ENCODE results near the gene PHF19.
A peak's percentile ranks its signal among the peaks of the same experiment; 100 is the strongest.

Gene PHF19

DNA sequence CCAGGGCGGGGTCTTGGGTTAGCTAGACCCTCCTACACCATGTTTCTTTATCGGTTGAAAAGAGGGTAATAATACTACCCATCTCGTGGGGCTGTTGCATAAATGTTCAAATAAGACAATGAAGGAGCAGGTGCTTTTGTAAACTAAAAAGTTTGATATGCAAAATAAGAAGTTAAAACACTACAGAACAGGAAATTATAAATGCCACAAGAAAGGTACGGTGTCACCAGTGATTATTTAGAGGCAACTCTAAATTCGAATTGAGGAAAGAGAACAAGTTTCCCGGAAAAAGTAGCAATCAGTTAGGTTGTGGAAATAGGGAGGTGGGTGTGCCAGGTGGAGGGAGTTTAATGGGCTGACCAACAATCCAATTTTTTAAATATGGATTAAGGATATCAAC is 2.5 kb upstream of the PHF19 start:
- Histone ChIP-seq H3K36me3 (ENCODE audit: insufficient read depth, low read length) (no peaks in the 10 kb centered on the region), H3K9me3 (ENCODE audit: low read depth, low read length) (no peaks in the 10 kb centered on the region), H3K27ac (no peak overlapping the region), H3K9ac (ENCODE audit: insufficient read length) (no peak overlapping the region), H3K4me3 (no peak overlapping the region)
- DNase-seq (ENCODE audit: low read depth, low spot score): no peak
- TF ChIP-seq POLR2AphosphoS5 (IDR thresholded peaks at IDR 0.05; ENCODE audit: borderline replicate concordance, low read depth, low read length): no peak
- TF ChIP-seq EZH2 (IDR thresholded peaks at IDR 0.05): no peak
- TF ChIP-seq FOXP2 (optimal IDR thresholded peaks at IDR 0.05; ENCODE audit: control extremely low read depth, extremely low read length, insufficient read depth): no peak

DNA sequence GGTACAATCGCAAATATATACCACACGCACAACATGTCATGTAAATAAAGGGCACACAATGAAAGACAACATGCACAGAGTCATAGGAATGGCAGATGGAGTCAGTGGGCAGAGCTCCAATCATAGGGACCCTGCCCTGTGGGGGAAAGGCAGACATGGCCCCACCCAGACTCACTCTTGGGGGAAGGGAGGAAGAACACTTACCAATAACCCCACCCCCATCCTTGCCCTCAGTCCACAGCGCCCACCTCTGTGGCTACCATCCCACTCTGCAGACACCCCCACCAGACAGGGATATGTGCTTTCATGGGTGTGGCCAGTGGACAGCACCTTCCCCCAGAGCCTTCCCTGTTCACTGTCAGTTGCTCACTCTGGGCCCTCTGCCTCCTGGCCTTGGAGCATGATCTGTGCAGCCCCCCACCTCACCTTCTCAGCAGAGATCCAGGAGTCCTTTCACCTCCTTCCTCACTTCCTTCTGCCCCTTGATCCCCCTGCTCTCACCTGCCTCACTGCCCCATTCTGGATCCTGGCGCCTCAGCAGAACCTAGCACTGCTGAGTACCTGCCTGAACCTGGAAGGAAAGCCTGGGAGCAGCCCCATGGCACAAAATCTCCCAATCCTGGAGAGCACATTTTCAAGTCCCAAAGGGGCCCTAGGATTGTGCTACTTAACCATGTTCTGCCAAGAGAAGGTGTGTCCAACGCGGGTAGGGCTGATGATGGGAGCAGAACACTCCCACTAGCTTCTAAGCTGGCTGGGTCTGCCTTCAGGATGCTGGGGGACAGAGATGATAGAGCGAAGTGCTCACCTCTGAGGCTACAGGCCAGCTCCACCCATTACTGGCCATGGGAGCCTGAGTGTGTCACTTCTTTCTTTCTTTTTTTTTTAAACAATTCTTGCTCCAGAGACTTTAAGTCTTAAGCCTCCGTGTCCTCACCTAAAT is 1.5 kb upstream of the PHF19 start:
- Histone ChIP-seq H3K9me3 (ENCODE audit: low read depth, low read length) (no peaks in the 10 kb centered on the region), H3K4me3 (peak overlapping the region; percentile 77), H3K36me3 (ENCODE audit: insufficient read depth, low read length) (peaks cover 6% of the 10 kb centered on the region; the same call in 1 of the 2 replicates), H3K9ac (ENCODE audit: insufficient read length) (no peak overlapping the region), H3K27ac (no peak overlapping the region)
- TF ChIP-seq FOXP2 (optimal IDR thresholded peaks at IDR 0.05; ENCODE audit: control extremely low read depth, extremely low read length, insufficient read depth) (no peak), EZH2 (IDR thresholded peaks at IDR 0.05) (no peak), POLR2AphosphoS5 (IDR thresholded peaks at IDR 0.05; ENCODE audit: borderline replicate concordance, low read depth, low read length) (no peak)
- no peak for DNase-seq (ENCODE audit: low read depth, low spot score)

DNA sequence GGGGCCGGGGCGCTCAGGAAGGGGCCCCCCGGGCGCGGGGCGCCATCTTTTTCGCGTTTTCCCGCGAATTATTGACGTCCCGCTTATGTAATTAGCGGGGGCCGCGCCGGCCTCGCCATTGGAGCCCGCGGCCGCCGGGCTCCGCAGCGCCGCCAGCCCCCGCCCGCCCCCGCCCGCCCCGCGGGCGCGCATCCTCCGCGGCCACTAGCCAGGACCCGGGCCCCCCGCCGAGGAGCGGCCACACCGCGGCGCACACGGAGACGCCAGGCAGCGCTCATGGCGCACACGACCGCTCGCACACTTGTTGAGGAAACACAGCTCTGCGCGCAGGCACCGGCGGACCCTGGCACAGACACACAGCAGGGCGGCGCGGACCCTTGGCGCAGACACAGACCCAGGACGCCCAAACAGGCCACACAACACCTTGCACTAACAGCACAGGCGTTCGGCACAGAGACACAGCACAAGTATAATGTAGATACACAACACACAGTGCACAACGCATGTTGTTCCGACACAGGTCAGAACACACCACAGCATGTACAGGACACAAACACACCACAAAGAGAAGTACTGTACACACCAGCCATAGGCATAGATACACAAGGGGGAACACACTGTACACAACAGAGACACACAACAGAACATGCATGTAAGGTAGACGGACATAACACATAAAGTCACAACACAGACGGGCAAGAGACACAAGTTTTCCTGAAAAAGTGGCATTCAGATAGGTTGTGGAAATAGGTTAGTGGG is 467 bp upstream of the PHF19 start:
- Histone ChIP-seq H3K9me3 (ENCODE audit: low read depth, low read length) (no peaks in the 10 kb centered on the region), H3K27ac (no peak overlapping the region), H3K9ac (ENCODE audit: insufficient read length) (peak overlapping the region; percentile 79), H3K4me3 (peak overlapping the region; percentile 77), H3K36me3 (ENCODE audit: insufficient read depth, low read length) (peaks cover 9% of the 10 kb centered on the region; the same call in 1 of the 2 replicates)
- TF ChIP-seq EZH2 (IDR thresholded peaks at IDR 0.05): no peak
- DNase-seq (ENCODE audit: low read depth, low spot score): no peak

DNA sequence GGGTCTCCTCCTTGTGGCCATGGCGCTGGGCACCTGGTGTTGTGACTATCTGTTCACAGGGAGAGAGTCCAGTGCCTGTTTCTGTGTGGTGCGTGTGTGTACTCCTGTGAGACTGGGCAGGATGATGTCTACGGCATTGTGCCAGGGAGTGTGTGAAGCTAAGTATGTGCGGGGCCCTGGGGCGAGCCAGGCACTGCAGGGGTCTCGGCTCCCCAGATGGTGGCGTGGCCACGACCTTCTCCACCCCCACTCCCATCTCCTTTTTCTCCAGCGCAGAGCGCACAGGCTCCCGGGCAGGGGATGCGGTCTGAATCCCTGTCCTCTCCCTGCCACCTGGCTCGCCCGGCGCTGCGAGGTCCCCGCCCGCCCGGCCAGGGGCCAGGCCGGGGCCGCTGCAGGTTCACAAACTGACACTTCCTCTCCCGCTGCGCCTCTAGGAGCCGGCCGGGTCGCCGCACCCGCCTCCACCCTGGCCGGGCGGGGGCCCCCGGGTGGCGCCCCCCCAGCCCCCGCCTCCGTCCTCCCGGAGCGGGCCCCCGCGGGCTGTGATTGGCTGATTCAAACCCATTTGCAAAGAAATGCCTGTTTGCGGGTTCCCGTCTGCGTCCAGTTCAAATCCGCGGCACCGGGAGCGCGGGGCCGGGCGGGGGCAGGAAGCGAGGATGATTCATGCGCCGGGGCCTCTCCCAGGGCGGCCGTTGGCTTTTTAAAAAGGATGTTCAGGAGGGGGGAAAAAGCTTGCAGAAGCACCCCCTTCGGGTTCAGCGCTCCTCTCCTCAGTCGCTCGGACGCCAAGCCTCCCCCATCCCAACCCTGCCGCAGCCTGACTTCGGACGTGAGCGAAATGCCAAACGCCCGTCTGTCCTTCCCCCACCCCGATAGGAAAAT is 790 bp downstream of the PHF19 start:
- no peak for DNase-seq (ENCODE audit: low read depth, low spot score)
- peak overlapping the region; percentile 44 for H3K27ac ChIP-seq
- H3K9ac ChIP-seq (ENCODE audit: insufficient read length): peak overlapping the region; percentile 85
- TF ChIP-seq POLR2AphosphoS5 (IDR thresholded peaks at IDR 0.05; ENCODE audit: borderline replicate concordance, low read depth, low read length): peak; percentile 45; the same call in 1 of the 2 replicates
- no peak for TF ChIP-seq FOXP2 (optimal IDR thresholded peaks at IDR 0.05; ENCODE audit: control extremely low read depth, extremely low read length, insufficient read depth)
- no peak for TF ChIP-seq EZH2 (IDR thresholded peaks at IDR 0.05)
- H3K9me3 ChIP-seq (ENCODE audit: low read depth, low read length): no peaks in the 10 kb centered on the region
- peak overlapping the region; percentile 89 for H3K4me3 ChIP-seq
- peaks cover 9% of the 10 kb centered on the region; the same call in 1 of the 2 replicates for H3K36me3 ChIP-seq (ENCODE audit: insufficient read depth, low read length)

DNA sequence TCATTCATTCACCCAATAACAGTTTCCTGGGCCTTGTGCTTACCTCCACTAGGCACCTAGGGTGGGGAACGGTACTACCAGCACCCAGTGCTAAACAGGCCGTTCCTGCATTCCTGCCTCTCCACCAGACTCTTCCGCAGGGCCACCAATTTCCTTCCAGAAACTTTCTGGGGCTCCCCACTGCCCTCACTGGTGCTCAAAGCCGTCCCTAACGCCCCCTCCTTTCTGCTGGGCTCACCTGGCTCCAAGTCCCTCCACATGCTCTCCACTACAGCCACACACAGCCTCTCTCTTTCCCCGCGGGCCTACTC is 1.4 kb downstream of the PHF19 start:
- Histone ChIP-seq H3K9ac (ENCODE audit: insufficient read length) (no peak overlapping the region), H3K27ac (0 out of 2 replicates have a peak overlapping the region, but pooled peaks have one; percentile 44), H3K9me3 (ENCODE audit: low read depth, low read length) (no peaks in the 10 kb centered on the region), H3K36me3 (ENCODE audit: insufficient read depth, low read length) (peaks cover 9% of the 10 kb centered on the region; the same call in 1 of the 2 replicates), H3K4me3 (peak overlapping the region; percentile 89)
- TF ChIP-seq EZH2 (IDR thresholded peaks at IDR 0.05) (no peak), FOXP2 (optimal IDR thresholded peaks at IDR 0.05; ENCODE audit: control extremely low read depth, extremely low read length, insufficient read depth) (no peak), POLR2AphosphoS5 (IDR thresholded peaks at IDR 0.05; ENCODE audit: borderline replicate concordance, low read depth, low read length) (no peak)
- no peak for DNase-seq (ENCODE audit: low read depth, low spot score)

DNA sequence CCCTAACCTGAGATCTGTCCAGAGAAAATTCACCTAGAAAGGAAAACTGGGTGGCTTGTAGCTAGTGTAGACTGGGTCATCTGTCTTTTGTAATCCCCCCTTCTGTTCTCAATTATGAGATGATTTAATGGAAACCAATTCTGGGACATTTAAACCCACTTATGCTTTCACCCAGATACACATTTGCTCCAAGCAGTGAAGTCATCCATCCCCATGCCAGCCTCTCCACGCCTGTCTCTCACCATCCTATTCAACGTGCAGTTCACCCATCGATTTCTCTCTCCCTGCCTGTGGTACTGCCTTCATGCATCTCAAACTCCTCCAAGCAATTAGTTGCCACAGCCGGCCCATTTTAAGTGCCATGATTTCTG is 1.8 kb downstream of the PHF19 start:
- TF ChIP-seq EZH2 (IDR thresholded peaks at IDR 0.05): no peak
- TF ChIP-seq FOXP2 (optimal IDR thresholded peaks at IDR 0.05; ENCODE audit: control extremely low read depth, extremely low read length, insufficient read depth): no peak
- TF ChIP-seq POLR2AphosphoS5 (IDR thresholded peaks at IDR 0.05; ENCODE audit: borderline replicate concordance, low read depth, low read length): no peak
- no peak for DNase-seq (ENCODE audit: low read depth, low spot score)
- H3K27ac ChIP-seq: peak overlapping the region; percentile 46
- H3K9ac ChIP-seq (ENCODE audit: insufficient read length): no peak overlapping the region
- no peak overlapping the region for H3K4me3 ChIP-seq
- peaks cover 9% of the 10 kb centered on the region; the same call in 1 of the 2 replicates for H3K36me3 ChIP-seq (ENCODE audit: insufficient read depth, low read length)
- H3K9me3 ChIP-seq (ENCODE audit: low read depth, low read length): no peaks in the 10 kb centered on the region

DNA sequence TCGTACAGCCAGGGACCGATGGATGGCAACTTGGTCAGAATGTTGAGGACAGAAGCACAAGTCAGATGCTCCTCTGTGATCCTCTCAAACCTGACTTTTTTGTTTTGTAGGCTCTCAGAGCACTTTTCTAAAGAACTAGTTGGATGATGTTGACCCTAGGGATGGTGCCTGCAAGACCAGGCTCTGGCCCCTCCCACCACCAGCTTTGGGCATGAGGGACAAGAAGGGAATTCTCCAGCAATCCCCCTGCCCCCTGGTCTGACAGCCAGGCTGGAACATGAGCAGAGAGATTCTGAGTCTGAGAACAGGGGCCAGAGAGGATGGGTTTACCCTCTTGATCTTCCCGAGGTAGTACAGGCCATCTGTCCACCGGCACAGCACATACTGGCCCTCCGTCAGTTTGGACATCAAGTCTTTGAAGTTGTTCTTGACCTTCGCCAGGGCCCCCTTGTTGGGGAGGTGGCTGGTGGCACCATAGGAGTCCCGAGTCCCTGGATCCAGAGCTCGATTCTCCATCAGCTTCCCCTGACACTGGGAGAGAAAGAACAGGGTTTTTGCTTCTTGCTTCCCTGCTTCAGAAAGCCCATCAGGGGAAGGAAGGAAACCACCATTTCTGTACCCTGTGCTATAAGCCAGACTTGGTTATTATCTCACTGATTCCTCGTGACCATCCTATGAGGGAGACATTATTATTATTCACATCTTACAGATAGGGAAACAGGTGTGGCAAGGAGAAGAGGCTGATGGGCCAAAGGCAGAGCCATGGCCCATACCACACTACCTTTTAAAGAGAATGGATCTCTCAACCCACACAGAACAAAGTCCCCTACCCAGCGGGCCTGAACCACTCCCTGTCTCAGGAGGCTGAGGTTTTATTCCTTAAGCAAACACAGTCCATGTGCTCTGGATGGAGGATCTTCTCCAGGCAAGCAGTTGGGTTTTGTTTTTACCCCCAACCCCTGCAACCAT is 2.5 kb downstream of the PHF19 start:
- no peak for DNase-seq (ENCODE audit: low read depth, low spot score)
- H3K9me3 ChIP-seq (ENCODE audit: low read depth, low read length): no peaks in the 10 kb centered on the region
- no peak for TF ChIP-seq EZH2 (IDR thresholded peaks at IDR 0.05)
- no peak for TF ChIP-seq POLR2AphosphoS5 (IDR thresholded peaks at IDR 0.05; ENCODE audit: borderline replicate concordance, low read depth, low read length)
- TF ChIP-seq FOXP2 (optimal IDR thresholded peaks at IDR 0.05; ENCODE audit: control extremely low read depth, extremely low read length, insufficient read depth): no peak
- no peak overlapping the region for H3K9ac ChIP-seq (ENCODE audit: insufficient read length)
- H3K36me3 ChIP-seq (ENCODE audit: insufficient read depth, low read length): peaks cover 9% of the 10 kb centered on the region; the same call in 1 of the 2 replicates
- peak overlapping the region; percentile 46 for H3K27ac ChIP-seq
- H3K4me3 ChIP-seq: no peak overlapping the region
